NCI-H1048 (cell line): ENCODE data around the gene THBD.

Experiments used
- DNase-seq: peaks from one replicate; lab custom pipeline; 2025; lab: John Stamatoyannopoulos, UW

The THBD gene

GRCh38 chr20:23010096-23010495 lies 39.4 kb downstream of the THBD start:
- no peak for DNase-seq

- DNase-seq, result no peak
Observed at GRCh38 chr20:23009636-23010035, 39.8 kb downstream of the THBD start.

GRCh38 chr20:23008667-23009066 lies 40.8 kb downstream of the THBD start:
- DNase-seq, result no peak

GRCh38 chr20:23007886-23008655 lies 41.4 kb downstream of the THBD start:
- no peak for DNase-seq

GRCh38 chr20:23007462-23007861 lies 42.0 kb downstream of the THBD start:
- DNase-seq, result no peak

- DNase-seq, result no peak
Observed at GRCh38 chr20:23005776-23006175, 43.7 kb downstream of the THBD start.

- no peak for DNase-seq
Observed at GRCh38 chr20:23003881-23004460, 45.5 kb downstream of the THBD start.

- DNase-seq, result no peak
Observed at GRCh38 chr20:23003077-23003635, 46.3 kb downstream of the THBD start.

GRCh38 chr20:23002276-23002675 lies 47.2 kb downstream of the THBD start:
- DNase-seq, result no peak

GRCh38 chr20:23000232-23000947 lies 49.1 kb downstream of the THBD start:
- no peak for DNase-seq

- no peak for DNase-seq
Observed at GRCh38 chr20:22999756-23000155, 49.7 kb downstream of the THBD start.

- no peak for DNase-seq
Observed at GRCh38 chr20:22998476-22998875, 51.0 kb downstream of the THBD start.

- no peak for DNase-seq
Observed at GRCh38 chr20:22995923-22996322, 53.5 kb downstream of the THBD start.
